Cardiac muscle cell (in vitro differentiated cells and primary cell): ENCODE data around the gene SLC25A26. TPM values are rescaled to one million over a fixed set of nuclear protein-coding genes. Genes with fewer than 3 reads are reported as not detected.
"Not testable (repeated sequence)": the region's sequence is repeated elsewhere in the genome, so short reads cannot be mapped to it uniquely, and the experiment has no call there.

Experiments
- DNase-seq, 2 donors: peaks; one replicate each; pipeline versions ENCODE4 v3.0.0 to v3.0.0-alpha.2; 2010 to 2017; ENCODE audit warnings: low read depth in 1 of 2, low spot score in 1 of 2
- H3K27ac ChIP-seq: fragments of 200-600 bp; sonication (generic); 2 replicates; pipeline ENCODE4 v1.5.1; 2016
- H3K27me3 ChIP-seq: fragments of 200-600 bp; sonication (generic); 2 replicates; pipeline ENCODE4 v1.6.0; 2016; ENCODE audit warnings: control low read depth
- H3K36me3 ChIP-seq: fragments of 200-600 bp; sonication (generic); 2 replicates; pipeline ENCODE4 v1.5.1; 2016; ENCODE audit warnings: control low read depth
- H3K4me1 ChIP-seq: fragments of 200-600 bp; sonication (generic); 2 replicates; pipeline ENCODE4 v1.8.1; 2017; ENCODE audit warnings: low read depth, mild to moderate bottlenecking, mixed run types
- H3K4me3 ChIP-seq: fragments of 200-600 bp; sonication (generic); 2 replicates; pipeline ENCODE4 v1.5.1; 2016; ENCODE audit warnings: mild to moderate bottlenecking
- H3K9me3 ChIP-seq: fragments of 200-600 bp; sonication (generic); 2 replicates; pipeline ENCODE4 v1.5.1; 2017; ENCODE audit warnings: low read depth, mild to moderate bottlenecking, control low read depth
- CTCF ChIP-seq: IDR thresholded peaks from 2 replicates; pipeline ENCODE4 v1.5.1; 2012; ENCODE audit warnings: low read depth, mild to moderate bottlenecking, low read length
- polyA plus RNA-seq: library from polyadenylated mRNA; unstranded; fragments of >200 nt; fragmentation: Nextera tagmentation; extraction: Ambion mirVana; gene quantifications from 2 replicates; pipeline ENCODE4 v1.2.1, GENCODE V29; 2016
- total RNA-seq: library from RNA; depleted of rRNA; stranded (reverse); fragments of >200 nt; gene quantifications from 2 replicates; pipeline ENCODE4 v1.2.3, GENCODE V29; 2016

The SLC25A26 gene
- total and polyA plus RNA-seq, 2 experiments from 2014 or later = 22.2 to 41.2 TPM

DNA sequence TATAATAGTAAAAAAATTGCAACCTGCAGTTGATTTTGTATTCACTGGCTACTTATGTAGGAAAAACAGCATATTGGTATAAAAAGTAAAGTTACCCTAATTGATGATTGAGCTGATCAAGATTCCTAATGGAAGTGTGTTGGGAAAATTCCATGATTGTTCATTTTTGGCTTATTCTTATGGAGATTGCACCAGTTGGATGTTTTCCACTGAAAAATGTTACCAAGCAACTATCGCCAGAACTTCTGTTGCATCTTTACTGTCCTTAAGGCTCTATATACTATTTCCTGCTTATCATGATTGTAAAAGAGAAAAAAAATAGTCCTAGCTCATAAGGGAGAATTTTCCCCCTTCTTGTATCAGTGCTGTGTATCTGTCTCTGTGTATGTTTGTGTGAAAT, 48.6 kb downstream of the SLC25A26 start:
- H3K27ac ChIP-seq = no peak overlapping the region
- no peak for TF ChIP-seq CTCF
- no peaks in the 10 kb centered on the region for H3K9me3 ChIP-seq
- peaks cover 7% of the 10 kb centered on the region for H3K4me1 ChIP-seq
- no peak for DNase-seq
- H3K36me3 ChIP-seq = no peaks in the 10 kb centered on the region
- no peaks in the 10 kb centered on the region for H3K27me3 ChIP-seq
- H3K4me3 ChIP-seq = no peak overlapping the region

DNA sequence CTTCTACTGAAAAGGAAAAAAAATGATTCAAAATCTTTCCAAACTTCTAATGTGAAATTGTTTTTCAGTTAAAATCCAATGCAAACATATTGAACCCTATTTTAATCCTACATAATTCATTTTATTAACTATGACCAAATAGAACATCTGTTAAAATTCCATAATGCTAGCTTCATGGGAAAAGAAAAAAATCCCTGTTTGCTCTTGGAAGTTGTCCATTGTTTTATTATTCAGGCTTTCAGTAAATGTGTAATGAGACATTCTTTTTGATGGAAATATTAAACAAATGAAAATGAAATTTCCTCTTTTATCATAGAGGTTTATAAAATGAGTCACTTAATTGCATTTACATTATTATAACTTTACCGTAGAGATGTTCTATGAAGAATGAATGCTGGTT, 49.5 kb downstream of the SLC25A26 start:
- Histone ChIP-seq H3K4me1 (peaks cover 7% of the 10 kb centered on the region), H3K9me3 (no peaks in the 10 kb centered on the region), H3K27ac (no peak overlapping the region), H3K4me3 (no peak overlapping the region), H3K36me3 (no peaks in the 10 kb centered on the region), H3K27me3 (no peaks in the 10 kb centered on the region)
- DNase-seq = no peak
- TF ChIP-seq CTCF = no peak

DNA sequence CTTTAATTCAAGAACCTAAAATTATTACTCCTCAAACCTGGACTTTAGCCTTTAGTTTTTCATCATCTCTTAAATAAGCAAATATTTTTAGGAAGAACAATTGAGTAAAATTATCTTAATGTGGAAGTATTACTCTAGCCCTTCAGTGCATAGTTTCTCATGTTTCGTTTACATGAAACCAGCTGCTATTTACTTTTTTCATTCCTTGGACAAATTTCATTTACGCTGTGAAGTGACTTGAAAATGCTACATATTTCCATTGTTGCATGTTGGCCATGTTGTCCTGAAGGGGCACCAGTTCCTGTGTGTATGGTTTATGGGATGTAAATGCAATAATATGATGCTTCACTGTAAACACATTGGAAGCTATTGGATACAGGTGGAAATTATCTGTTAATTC, 49.9 kb downstream of the SLC25A26 start:
- no peak for DNase-seq
- no peak for TF ChIP-seq CTCF
- Histone ChIP-seq H3K4me3 (no peak overlapping the region), H3K27me3 (no peaks in the 10 kb centered on the region), H3K27ac (no peak overlapping the region), H3K36me3 (no peaks in the 10 kb centered on the region), H3K9me3 (no peaks in the 10 kb centered on the region), H3K4me1 (peaks cover 7% of the 10 kb centered on the region)

DNA sequence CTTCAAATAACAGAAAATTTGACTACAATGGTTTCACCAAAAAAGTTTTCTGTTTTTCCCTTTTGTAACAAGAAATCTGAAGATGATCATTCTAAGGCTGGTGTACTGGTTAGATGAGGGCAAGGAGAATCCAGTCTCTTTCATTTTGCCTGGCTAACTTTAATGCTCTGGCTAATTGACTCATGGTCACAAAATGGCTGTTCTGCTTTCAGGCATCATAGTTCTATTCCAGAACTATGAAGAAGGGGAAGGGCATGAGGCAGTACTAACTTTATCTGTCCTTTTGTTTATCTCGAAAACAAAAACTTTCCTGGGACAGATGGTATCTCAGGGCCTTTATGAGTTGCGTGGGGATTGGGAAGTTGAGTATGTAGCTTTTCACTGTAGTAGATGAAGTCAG, 50.4 kb downstream of the SLC25A26 start:
- no peak for TF ChIP-seq CTCF
- Histone ChIP-seq H3K4me3 (no peak overlapping the region), H3K4me1 (peaks cover 7% of the 10 kb centered on the region), H3K27me3 (no peaks in the 10 kb centered on the region), H3K9me3 (no peaks in the 10 kb centered on the region), H3K27ac (no peak overlapping the region), H3K36me3 (no peaks in the 10 kb centered on the region)
- no peak for DNase-seq

DNA sequence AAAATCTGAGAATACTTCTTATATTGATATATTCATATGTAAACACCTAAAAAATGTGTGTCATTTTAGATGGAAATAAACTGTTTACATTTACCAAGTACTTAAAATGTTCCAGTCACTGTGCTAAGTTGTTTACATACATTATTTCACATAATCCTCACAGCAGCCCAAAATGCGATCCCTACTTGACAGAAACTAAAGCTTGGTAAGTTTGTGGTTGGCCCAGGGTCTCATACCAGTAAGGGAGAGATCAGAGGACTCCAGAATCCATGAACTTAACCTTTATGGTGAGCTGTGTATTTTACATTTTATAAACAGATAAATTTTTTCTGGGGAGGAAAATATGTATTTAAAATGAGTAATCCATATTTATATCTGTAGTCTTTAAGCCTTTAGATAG, 51.2 kb downstream of the SLC25A26 start:
- Histone ChIP-seq H3K4me1 (peaks cover 7% of the 10 kb centered on the region), H3K36me3 (no peaks in the 10 kb centered on the region)
- TF ChIP-seq CTCF = no peak

DNA sequence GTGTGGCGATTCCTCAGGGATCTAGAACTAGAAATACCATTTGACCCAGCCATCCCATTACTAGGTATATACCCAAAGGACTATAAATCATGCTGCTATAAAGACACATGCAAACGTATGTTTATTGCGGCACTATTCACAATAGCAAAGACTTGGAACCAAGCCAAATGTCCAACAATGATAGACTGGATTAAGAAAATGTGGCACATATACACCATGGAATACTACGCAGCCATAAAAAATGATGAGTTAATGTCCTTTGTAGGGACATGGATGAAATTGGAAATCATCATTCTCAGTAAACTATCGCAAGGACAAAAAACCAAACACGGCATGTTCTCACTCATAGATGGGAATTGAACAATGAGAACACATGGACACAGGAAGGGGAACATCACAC, 54.0 kb downstream of the SLC25A26 start:
- H3K27ac ChIP-seq, H3K27me3 ChIP-seq, DNase-seq, H3K36me3 ChIP-seq, H3K4me3 ChIP-seq, H3K9me3 ChIP-seq, H3K4me1 ChIP-seq: not testable (repeated sequence)

More for the DNA sequence above, 51.2 kb downstream of the SLC25A26 start:
- Histone ChIP-seq H3K9me3 (no peaks in the 10 kb centered on the region), H3K27ac (no peak overlapping the region), H3K27me3 (no peaks in the 10 kb centered on the region), H3K4me3 (no peak overlapping the region)
- no peak for DNase-seq
